ENCODE data around the gene MYBBP1A.

- TF ChIP-seq CTCF (IDR thresholded peaks at IDR 0.05) (no peak), ZFX (IDR thresholded peaks at IDR 0.05; ENCODE audit: borderline replicate concordance) (no peak)
Measured at GRCh38 chr17:4490637-4491061, 64.5 kb downstream of the MYBBP1A start.

All from 22Rv1 (cell line).